Suprapubic skin (tissue), 4 donors: ENCODE results near the gene HBZ. TPM values are rescaled to one million over a fixed set of nuclear protein-coding genes. Genes with fewer than 3 reads are reported as not detected.

ENCODE experiments used
- DNase-seq, 2 donors: peaks; one replicate each; pipeline ENCODE4 v3.0.0-alpha.2; 2019; ENCODE audit warnings: low spot score in 2 of 2
- H3K27ac ChIP-seq: fragments of 200-600 bp; sonication (generic); one replicate; pipeline ENCODE4 v1.5.1; 2019
- H3K27me3 ChIP-seq: fragments of 200-600 bp; sonication (generic); one replicate; pipeline ENCODE4 v1.5.1; 2019
- H3K36me3 ChIP-seq: fragments of 200-600 bp; sonication (generic); one replicate; pipeline ENCODE4 v1.5.1; 2019
- H3K4me1 ChIP-seq: fragments of 200-600 bp; sonication (generic); one replicate; pipeline ENCODE4 v1.5.1; 2019
- H3K4me3 ChIP-seq: fragments of 200-600 bp; sonication (generic); one replicate; pipeline ENCODE4 v1.5.1; 2019; ENCODE audit warnings: mild to moderate bottlenecking
- H3K9me3 ChIP-seq: fragments of 200-600 bp; sonication (generic); one replicate; pipeline ENCODE4 v1.5.1; 2019
- EP300 ChIP-seq: sonication (generic); formaldehyde crosslinking; IDR thresholded peaks from one replicate; pipeline ENCODE4 v1.6.1; 2017; ENCODE audit warnings: antibody characterized with exemption
- POLR2A ChIP-seq, 2 donors: fragments of 450-650 bp; IDR thresholded peaks; one replicate each; pipeline ENCODE4 v1.6.1; 2017; ENCODE audit warnings: antibody characterized with exemption in 2 of 2, mild to moderate bottlenecking in 2 of 2, moderate library complexity in 2 of 2
- POLR2AphosphoS5 ChIP-seq, 3 donors: sonication (generic); formaldehyde crosslinking; IDR thresholded peaks; one replicate each; pipeline ENCODE4 v1.6.1; 2017; ENCODE audit warnings: antibody characterized with exemption in 3 of 3
- WGBS: methylation state at CpG from one replicate; pipeline ENCODE4 v1.1.5; 2018; 5-methylcytosine and 5-hydroxymethylcytosine counted together
- total RNA-seq, 4 donors: library from RNA; depleted of rRNA; stranded (reverse); fragments of >200 nt; gene quantifications; one replicate each; pipeline ENCODE4 v1.1.0, GENCODE V29; 2016
- TF ChIP-seq, protein P1 (sequence below), 2 donors: fragments of 200-600 bp in 1 of 2; fragments of 450-650 bp in 1 of 2; sonication (generic) in 1 of 2; IDR thresholded peaks; one replicate each; pipeline ENCODE4 v1.5.1; 2016 to 2019; ENCODE audit warnings: antibody characterized with exemption in 2 of 2, mild to moderate bottlenecking in 1 of 2, moderate library complexity in 1 of 2

The HBZ gene
- total RNA-seq, 4 donors from 2014 or later: not detected

DNA sequence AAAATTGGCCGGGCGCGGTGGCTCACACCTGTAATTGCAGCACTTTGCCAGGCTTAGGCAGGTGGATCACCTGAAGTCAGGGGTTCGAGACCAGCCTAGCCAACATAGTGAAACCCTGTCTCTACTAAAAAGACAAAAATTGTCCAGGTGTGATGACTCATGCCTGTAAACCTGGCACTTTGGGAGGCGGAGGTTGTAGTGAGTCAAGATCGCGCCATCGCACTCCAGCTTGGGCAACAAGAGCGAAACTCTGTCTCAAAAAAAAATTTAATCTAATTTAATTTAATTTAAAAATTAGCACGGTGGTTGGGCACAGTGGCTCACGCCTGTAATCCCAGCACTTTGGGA, 26.2 kb downstream of the HBZ start:
- H3K4me3 ChIP-seq: no peak overlapping the region
- H3K9me3 ChIP-seq: no peaks in the 10 kb centered on the region
- WGBS: 85% methylated on average over 11 of the region's 11 CpGs
- no peak for TF ChIP-seq POLR2AphosphoS5 (IDR thresholded peaks at IDR 0.05)
- TF ChIP-seq EP300: no peak
- TF ChIP-seq POLR2A (IDR thresholded peaks at IDR 0.05): no peak
- TF ChIP-seq, protein P1, sequence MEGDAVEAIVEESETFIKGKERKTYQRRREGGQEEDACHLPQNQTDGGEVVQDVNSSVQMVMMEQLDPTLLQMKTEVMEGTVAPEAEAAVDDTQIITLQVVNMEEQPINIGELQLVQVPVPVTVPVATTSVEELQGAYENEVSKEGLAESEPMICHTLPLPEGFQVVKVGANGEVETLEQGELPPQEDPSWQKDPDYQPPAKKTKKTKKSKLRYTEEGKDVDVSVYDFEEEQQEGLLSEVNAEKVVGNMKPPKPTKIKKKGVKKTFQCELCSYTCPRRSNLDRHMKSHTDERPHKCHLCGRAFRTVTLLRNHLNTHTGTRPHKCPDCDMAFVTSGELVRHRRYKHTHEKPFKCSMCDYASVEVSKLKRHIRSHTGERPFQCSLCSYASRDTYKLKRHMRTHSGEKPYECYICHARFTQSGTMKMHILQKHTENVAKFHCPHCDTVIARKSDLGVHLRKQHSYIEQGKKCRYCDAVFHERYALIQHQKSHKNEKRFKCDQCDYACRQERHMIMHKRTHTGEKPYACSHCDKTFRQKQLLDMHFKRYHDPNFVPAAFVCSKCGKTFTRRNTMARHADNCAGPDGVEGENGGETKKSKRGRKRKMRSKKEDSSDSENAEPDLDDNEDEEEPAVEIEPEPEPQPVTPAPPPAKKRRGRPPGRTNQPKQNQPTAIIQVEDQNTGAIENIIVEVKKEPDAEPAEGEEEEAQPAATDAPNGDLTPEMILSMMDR (IDR thresholded peaks at IDR 0.05): no peak
- peaks cover 31% of the 10 kb centered on the region for H3K4me1 ChIP-seq
- H3K27me3 ChIP-seq: peaks cover 63% of the 10 kb centered on the region
- no peaks in the 10 kb centered on the region for H3K36me3 ChIP-seq
- no peak for DNase-seq
- no peak overlapping the region for H3K27ac ChIP-seq

DNA sequence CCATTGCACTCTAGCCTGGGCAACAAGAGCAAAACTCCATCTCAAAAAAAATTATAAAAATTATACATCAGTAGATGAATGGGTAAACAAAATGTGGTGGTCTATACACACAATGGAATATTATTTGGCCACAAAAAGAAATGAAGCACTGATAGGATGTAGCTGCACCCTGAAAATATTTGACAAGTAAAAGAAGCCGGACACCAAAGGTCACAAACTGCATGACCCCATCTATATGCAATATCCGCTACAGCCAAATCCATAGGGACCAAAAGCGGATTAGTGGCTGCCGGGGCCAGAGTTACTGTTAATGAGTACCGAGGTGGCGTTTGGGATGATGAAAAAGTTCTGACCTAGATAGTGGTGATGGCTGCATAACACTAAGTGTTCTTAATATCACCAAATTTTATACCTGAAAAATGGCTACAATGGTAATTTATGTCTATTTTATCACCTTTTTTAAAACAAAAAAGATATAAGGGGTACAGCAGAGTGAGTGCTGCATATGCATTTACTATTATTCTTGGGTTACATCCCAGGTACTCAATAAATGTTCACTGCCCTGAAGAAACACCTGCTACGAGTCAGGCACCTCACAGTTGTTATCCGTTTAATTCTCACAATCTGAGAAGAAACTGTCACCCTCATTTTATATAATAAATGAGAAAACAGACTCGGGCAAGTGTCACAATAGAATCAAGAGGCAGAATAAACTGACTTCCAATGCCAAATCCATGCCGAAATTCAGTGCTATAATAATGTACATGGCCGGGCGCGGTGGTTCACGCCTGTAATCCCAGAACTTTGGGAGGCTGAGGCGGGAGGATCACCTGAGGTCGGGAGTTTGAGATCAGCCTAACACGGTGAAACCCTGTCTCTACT, 27.0 kb downstream of the HBZ start:
- no peaks in the 10 kb centered on the region for H3K9me3 ChIP-seq
- H3K36me3 ChIP-seq: no peaks in the 10 kb centered on the region
- 78% methylated on average over 17 of the region's 17 CpGs for WGBS
- peaks cover 30% of the 10 kb centered on the region for H3K4me1 ChIP-seq
- DNase-seq: no peak
- H3K27ac ChIP-seq: no peak overlapping the region
- TF ChIP-seq, protein P1 (IDR thresholded peaks at IDR 0.05): no peak
- no peak for TF ChIP-seq POLR2A (IDR thresholded peaks at IDR 0.05)
- TF ChIP-seq EP300: no peak
- TF ChIP-seq POLR2AphosphoS5 (IDR thresholded peaks at IDR 0.05): no peak
- H3K27me3 ChIP-seq: peaks cover 62% of the 10 kb centered on the region
- no peak overlapping the region for H3K4me3 ChIP-seq

DNA sequence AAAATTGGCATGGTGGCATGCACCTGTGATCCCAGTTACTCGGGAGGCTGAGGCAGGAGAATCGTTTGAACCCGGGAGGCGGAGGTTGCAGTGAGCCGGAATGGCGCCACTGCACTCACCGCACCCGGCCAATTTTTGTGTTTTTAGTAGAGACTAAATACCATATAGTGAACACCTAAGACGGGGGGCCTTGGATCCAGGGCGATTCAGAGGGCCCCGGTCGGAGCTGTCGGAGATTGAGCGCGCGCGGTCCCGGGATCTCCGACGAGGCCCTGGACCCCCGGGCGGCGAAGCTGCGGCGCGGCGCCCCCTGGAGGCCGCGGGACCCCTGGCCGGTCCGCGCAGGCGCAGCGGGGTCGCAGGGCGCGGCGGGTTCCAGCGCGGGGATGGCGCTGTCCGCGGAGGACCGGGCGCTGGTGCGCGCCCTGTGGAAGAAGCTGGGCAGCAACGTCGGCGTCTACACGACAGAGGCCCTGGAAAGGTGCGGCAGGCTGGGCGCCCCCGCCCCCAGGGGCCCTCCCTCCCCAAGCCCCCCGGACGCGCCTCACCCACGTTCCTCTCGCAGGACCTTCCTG, 27.7 kb downstream of the HBZ start, which contains the start of gene HBQ1:
TSS of gene HBQ1 (plus strand) at position 359 of the 575 bp plus-strand sequence. CDS start at position 387, 28 bp downstream.
- Histone ChIP-seq H3K9me3 (no peaks in the 10 kb centered on the region), H3K27me3 (peaks cover 54% of the 10 kb centered on the region), H3K4me3 (peak within 1 kb of the TSS; percentile 31), H3K36me3 (no peaks in the 10 kb centered on the region), H3K4me1 (peaks cover 27% of the 10 kb centered on the region), H3K27ac (no peak within 1 kb of the TSS)
- no peak for TF ChIP-seq POLR2AphosphoS5 (IDR thresholded peaks at IDR 0.05)
- TF ChIP-seq, protein P1 (IDR thresholded peaks at IDR 0.05): peak in 1 of 2 donors; percentile 22
- no peak for DNase-seq
- WGBS: 43% methylated on average over 11 of the region's 59 CpGs

DNA sequence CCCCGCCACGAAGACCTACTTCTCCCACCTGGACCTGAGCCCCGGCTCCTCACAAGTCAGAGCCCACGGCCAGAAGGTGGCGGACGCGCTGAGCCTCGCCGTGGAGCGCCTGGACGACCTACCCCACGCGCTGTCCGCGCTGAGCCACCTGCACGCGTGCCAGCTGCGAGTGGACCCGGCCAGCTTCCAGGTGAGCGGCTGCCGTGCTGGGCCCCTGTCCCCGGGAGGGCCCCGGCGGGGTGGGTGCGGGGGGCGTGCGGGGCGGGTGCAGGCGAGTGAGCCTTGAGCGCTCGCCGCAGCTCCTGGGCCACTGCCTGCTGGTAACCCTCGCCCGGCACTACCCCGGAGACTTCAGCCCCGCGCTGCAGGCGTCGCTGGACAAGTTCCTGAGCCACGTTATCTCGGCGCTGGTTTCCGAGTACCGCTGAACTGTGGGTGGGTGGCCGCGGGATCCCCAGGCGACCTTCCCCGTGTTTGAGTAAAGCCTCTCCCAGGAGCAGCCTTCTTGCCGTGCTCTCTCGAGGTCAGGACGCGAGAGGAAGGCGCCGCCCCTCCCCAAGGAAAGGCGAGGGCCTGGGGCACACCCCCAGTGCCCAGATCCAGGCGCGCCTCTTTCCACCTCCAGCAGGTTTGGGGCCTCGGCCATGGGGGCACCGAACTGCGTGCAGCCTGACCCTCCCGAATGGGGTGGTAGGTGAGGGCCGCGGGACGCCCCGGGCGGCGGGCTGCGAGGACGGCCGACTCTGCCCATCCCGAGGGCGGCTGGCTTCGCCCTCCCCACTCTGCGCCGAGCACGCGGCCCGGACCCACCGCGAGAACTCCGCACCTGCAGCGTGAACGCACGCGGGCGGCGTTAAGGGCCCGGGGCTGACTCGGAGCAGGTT, 28.5 kb downstream of the HBZ start:
- no peak for TF ChIP-seq POLR2AphosphoS5 (IDR thresholded peaks at IDR 0.05)
- TF ChIP-seq, protein P1 (IDR thresholded peaks at IDR 0.05): no peak
- no peak for TF ChIP-seq POLR2A (IDR thresholded peaks at IDR 0.05)
- TF ChIP-seq EP300: no peak
- Histone ChIP-seq H3K27me3 (peaks cover 48% of the 10 kb centered on the region), H3K36me3 (no peaks in the 10 kb centered on the region), H3K4me1 (peaks cover 26% of the 10 kb centered on the region), H3K27ac (no peak overlapping the region), H3K9me3 (no peaks in the 10 kb centered on the region), H3K4me3 (peak overlapping the region; percentile 31)
- peak in 1 of 2 donors; percentile 80 for DNase-seq
- WGBS: no CpG with 5 or more reads among the region's 89 CpGs
